ENCODE data around the gene CROCC2. TPM values are rescaled to one million over a fixed set of nuclear protein-coding genes. Genes with fewer than 3 reads are reported as not detected.

CROCC2 gene
- total and polyA plus RNA-seq, 4 donors: 1.3 to 17.4 (median 4.4) TPM

GRCh38 chr2:240917684-240918257 lies 11.6 kb downstream of the CROCC2 start:
- no peak for TF ChIP-seq CTCF (IDR thresholded peaks at IDR 0.05; ENCODE audit: control extremely low read depth, extremely low read depth)
- Histone ChIP-seq H3K9me3 (ENCODE audit: control insufficient read depth in 4 of 4, insufficient read depth in 3 of 4, low read length in 3 of 4) (no peaks in the 10 kb centered on the region), H3K4me3 (no peak overlapping the region), H3K27me3 (ENCODE audit: control insufficient read depth in 3 of 3, insufficient read depth in 3 of 3, low read length in 2 of 3) (no peaks in the 10 kb centered on the region), H3K9ac (ENCODE audit: insufficient read depth in 1 of 2, low read length in 2 of 2) (no peak overlapping the region), H3K36me3 (ENCODE audit: control insufficient read depth in 4 of 4, insufficient read depth in 4 of 4, low read length in 4 of 4) (no peaks in the 10 kb centered on the region), H3K27ac (ENCODE audit: low read depth in 1 of 2, low read length in 1 of 2) (no peak overlapping the region), H3K4me1 (ENCODE audit: control insufficient read depth in 5 of 5, insufficient read depth in 5 of 5, low read length in 5 of 5) (peaks cover 0 to 61% (median 21%) of the 10 kb centered on the region in 5 donors)
- ATAC-seq (ENCODE audit: insufficient read depth, low FRiP score) (no peak), DNase-seq (peak; percentile 73 to 80 (median 79))
- 90% methylated on average over 10 of the region's 10 CpGs for WGBS, 2 donors

GRCh38 chr2:240918258-240919091 lies 12.3 kb downstream of the CROCC2 start:
- no peak overlapping the region for H3K4me3 ChIP-seq
- ATAC-seq (ENCODE audit: insufficient read depth, low FRiP score) (no peak), DNase-seq (peak in 1 of 3 donors; percentile 13)
- no peaks in the 10 kb centered on the region for H3K27me3 ChIP-seq (ENCODE audit: control insufficient read depth in 3 of 3, insufficient read depth in 3 of 3, low read length in 2 of 3)
- H3K9me3 ChIP-seq (ENCODE audit: control insufficient read depth in 4 of 4, insufficient read depth in 3 of 4, low read length in 3 of 4): no peaks in the 10 kb centered on the region
- peak overlapping the region in 1 of 2 donors; percentile 4 for H3K9ac ChIP-seq (ENCODE audit: insufficient read depth in 1 of 2, low read length in 2 of 2)
- H3K36me3 ChIP-seq (ENCODE audit: control insufficient read depth in 4 of 4, insufficient read depth in 4 of 4, low read length in 4 of 4): no peaks in the 10 kb centered on the region
- peaks cover 0 to 60% (median 18%) of the 10 kb centered on the region in 5 donors for H3K4me1 ChIP-seq (ENCODE audit: control insufficient read depth in 5 of 5, insufficient read depth in 5 of 5, low read length in 5 of 5)
- H3K27ac ChIP-seq (ENCODE audit: low read depth in 1 of 2, low read length in 1 of 2): no peak overlapping the region
- WGBS, 2 donors: 91 to 93% methylated on average over 31 to 36 of the region's 36 CpGs
- TF ChIP-seq CTCF (IDR thresholded peaks at IDR 0.05; ENCODE audit: control extremely low read depth, extremely low read depth): no peak

GRCh38 chr2:240919161-240919781 lies 13.1 kb downstream of the CROCC2 start:
- H3K27ac ChIP-seq (ENCODE audit: low read depth in 1 of 2, low read length in 1 of 2): no peak overlapping the region
- no peak overlapping the region for H3K4me3 ChIP-seq
- no peak overlapping the region for H3K9ac ChIP-seq (ENCODE audit: insufficient read depth in 1 of 2, low read length in 2 of 2)
- no peaks in the 10 kb centered on the region for H3K9me3 ChIP-seq (ENCODE audit: control insufficient read depth in 4 of 4, insufficient read depth in 3 of 4, low read length in 3 of 4)
- WGBS, 2 donors: 88 to 89% methylated on average over 19 of the region's 19 CpGs
- ATAC-seq (ENCODE audit: insufficient read depth, low FRiP score): no peak
- no peaks in the 10 kb centered on the region for H3K27me3 ChIP-seq (ENCODE audit: control insufficient read depth in 3 of 3, insufficient read depth in 3 of 3, low read length in 2 of 3)
- no peaks in the 10 kb centered on the region for H3K36me3 ChIP-seq (ENCODE audit: control insufficient read depth in 4 of 4, insufficient read depth in 4 of 4, low read length in 4 of 4)
- TF ChIP-seq CTCF (IDR thresholded peaks at IDR 0.05; ENCODE audit: control extremely low read depth, extremely low read depth): no peak
- H3K4me1 ChIP-seq (ENCODE audit: control insufficient read depth in 5 of 5, insufficient read depth in 5 of 5, low read length in 5 of 5): peaks cover 0 to 52% (median 12%) of the 10 kb centered on the region in 5 donors
- no peak for DNase-seq

Data from lung (tissue), 12 donors.